ENCODE results near the gene MCTP2. TPM values are rescaled to one million over a fixed set of nuclear protein-coding genes. Genes with fewer than 3 reads are reported as not detected.

The MCTP2 gene
- total and polyA plus RNA-seq, 2 of the 13 experiments (the other 11 are each of a cell fraction or from before 2014, with no cell fraction given), result 5.1 to 8.6 TPM

GRCh38 chr15:94331731-94332130 is 100.4 kb downstream of the MCTP2 start:
- CTCF ChIA-PET (ENCODE audit: low intra/inter-chr PET ratio, low total read pairs), result no interaction called here
- no peaks in the 10 kb centered on the region for H3K79me2 ChIP-seq (ENCODE audit: insufficient read depth, low read length)
- no peaks in the 10 kb centered on the region for H4K20me1 ChIP-seq (ENCODE audit: insufficient read depth, low read length)
- in situ Hi-C loops (cut with HindIII; ENCODE audit: extremely low pct_ligation_motif_present, low pct_unique_long_range_greater_than_20kb), result no loop called here
- no peaks in the 10 kb centered on the region; a peak in 1 of 5 replicates for H3K27me3 ChIP-seq (ENCODE audit: control insufficient read depth in 1 of 2, insufficient read depth in 2 of 2, low read length in 2 of 2)
- no peaks in the 10 kb centered on the region for H3K9me3 ChIP-seq (ENCODE audit: low read length)
- BruUV-seq (replicated peaks), result no TSS peak
- no peaks in the 10 kb centered on the region for H3K36me3 ChIP-seq (replicated peaks in 1 of 2; ENCODE audit: control insufficient read depth in 1 of 2, insufficient read depth in 2 of 2, low read length in 2 of 2)
- H3K4me2 ChIP-seq (ENCODE audit: low read depth, low read length), result no peak overlapping the region
- no peak for FAIRE-seq
- no peak for ATAC-seq
- intact Hi-C loops (cut with micrococcal nuclease; ENCODE audit: unreplicated experiment), result no loop called here
- no peak overlapping the region for H3K27ac ChIP-seq (ENCODE audit: extremely low read length, insufficient read depth, low read length)
- no peak overlapping the region for H2AFZ ChIP-seq (ENCODE audit: low read length)
- peaks cover 8% of the 10 kb centered on the region for H3K4me1 ChIP-seq (ENCODE audit: insufficient read depth, low read length)
- POLR2A ChIA-PET, result no interaction called here
- WGBS (ENCODE audit: low lambda C conversion rate), result 43% methylated on average over 3 of the region's 3 CpGs
- DNase-seq (ENCODE audit: low spot score), result no peak
- no peak overlapping the region for H3K4me3 ChIP-seq (replicated peaks in 1 of 3; ENCODE audit: insufficient read depth in 1 of 3, low read depth in 2 of 3, low read length in 3 of 3)
- no peak overlapping the region for H3K9ac ChIP-seq (ENCODE audit: insufficient read depth, low read depth, low read length)
- TF ChIP-seq ZNF382 (CRISPR knock-in tag; IDR thresholded peaks at IDR 0.05; ENCODE audit: borderline replicate concordance) (no peak), ZSCAN9 (CRISPR knock-in tag; IDR thresholded peaks at IDR 0.05; ENCODE audit: borderline replicate concordance) (no peak), ZSCAN21 (CRISPR knock-in tag; IDR thresholded peaks at IDR 0.05; ENCODE audit: borderline replicate concordance) (no peak), CREB3 (CRISPR knock-in tag; IDR thresholded peaks at IDR 0.05) (no peak), RERE (CRISPR knock-in tag; IDR thresholded peaks at IDR 0.05; ENCODE audit: low read depth) (no peak), ZNF639 (CRISPR knock-in tag; conservative IDR thresholded peaks at IDR 0.05) (no peak), NFYB (CRISPR knock-in tag; IDR thresholded peaks at IDR 0.05) (no peak), ZNF142 (CRISPR knock-in tag; IDR thresholded peaks at IDR 0.05) (no peak), HMG20A (CRISPR knock-in tag; IDR thresholded peaks at IDR 0.05; ENCODE audit: borderline replicate concordance) (no peak)

Measured in HepG2 (cell line).